B cell (primary cell): ENCODE data around the gene RSU1.

Experiments
- EZH2 ChIP-seq: IDR thresholded peaks from 2 replicates; pipeline ENCODE4 v1.6.1; 2012; ENCODE audit warnings: borderline replicate concordance, low read depth, mild to moderate bottlenecking, moderate library complexity, low read length; ENCODE audit not compliant: insufficient read depth, poor library complexity, severe bottlenecking
- TF ChIP-seq, protein P1 (sequence below): fragments of 200-600 bp; IDR thresholded peaks from one replicate; pipeline ENCODE4 v1.8.0; 2022; ENCODE audit warnings: antibody characterized with exemption, mild to moderate bottlenecking

DNA sequence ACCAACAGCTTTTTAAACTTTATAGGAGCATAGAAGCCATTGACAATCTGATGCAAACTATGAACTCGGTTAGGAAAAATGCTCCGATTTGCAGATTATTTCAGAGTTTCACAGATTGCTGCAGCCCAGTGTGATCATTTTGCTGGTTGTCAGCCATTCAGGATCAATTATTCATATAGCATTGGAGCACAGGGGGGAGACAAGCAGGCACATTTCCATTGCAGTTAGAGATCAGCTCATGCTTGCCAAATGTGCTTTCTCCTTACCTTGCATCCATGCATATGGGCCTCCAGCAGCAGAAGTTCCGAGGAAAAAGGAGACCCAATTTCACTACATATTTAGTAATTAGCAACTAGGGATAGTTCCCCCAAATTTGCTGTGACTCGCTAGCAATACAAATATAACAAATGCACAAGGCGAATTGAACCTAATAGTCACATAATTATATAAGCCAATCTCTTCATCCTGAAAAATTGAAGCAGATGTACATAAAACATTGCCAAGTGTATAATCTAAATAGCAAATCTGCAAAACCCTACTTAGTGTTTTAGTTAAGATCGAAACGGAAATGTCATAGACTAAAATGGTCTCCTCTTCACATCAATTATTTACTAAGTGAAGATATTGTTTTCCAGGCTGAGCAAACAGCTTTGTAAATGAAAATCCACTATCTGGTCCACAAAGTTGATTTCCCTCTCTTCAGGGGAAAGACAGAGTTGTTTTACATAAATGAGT lies 49.5 kb upstream of the RSU1 start:
- TF ChIP-seq, protein P1, sequence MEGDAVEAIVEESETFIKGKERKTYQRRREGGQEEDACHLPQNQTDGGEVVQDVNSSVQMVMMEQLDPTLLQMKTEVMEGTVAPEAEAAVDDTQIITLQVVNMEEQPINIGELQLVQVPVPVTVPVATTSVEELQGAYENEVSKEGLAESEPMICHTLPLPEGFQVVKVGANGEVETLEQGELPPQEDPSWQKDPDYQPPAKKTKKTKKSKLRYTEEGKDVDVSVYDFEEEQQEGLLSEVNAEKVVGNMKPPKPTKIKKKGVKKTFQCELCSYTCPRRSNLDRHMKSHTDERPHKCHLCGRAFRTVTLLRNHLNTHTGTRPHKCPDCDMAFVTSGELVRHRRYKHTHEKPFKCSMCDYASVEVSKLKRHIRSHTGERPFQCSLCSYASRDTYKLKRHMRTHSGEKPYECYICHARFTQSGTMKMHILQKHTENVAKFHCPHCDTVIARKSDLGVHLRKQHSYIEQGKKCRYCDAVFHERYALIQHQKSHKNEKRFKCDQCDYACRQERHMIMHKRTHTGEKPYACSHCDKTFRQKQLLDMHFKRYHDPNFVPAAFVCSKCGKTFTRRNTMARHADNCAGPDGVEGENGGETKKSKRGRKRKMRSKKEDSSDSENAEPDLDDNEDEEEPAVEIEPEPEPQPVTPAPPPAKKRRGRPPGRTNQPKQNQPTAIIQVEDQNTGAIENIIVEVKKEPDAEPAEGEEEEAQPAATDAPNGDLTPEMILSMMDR, result no peak
- no peak for TF ChIP-seq EZH2
